ENCODE measurements around the gene C14orf180.

DNA sequence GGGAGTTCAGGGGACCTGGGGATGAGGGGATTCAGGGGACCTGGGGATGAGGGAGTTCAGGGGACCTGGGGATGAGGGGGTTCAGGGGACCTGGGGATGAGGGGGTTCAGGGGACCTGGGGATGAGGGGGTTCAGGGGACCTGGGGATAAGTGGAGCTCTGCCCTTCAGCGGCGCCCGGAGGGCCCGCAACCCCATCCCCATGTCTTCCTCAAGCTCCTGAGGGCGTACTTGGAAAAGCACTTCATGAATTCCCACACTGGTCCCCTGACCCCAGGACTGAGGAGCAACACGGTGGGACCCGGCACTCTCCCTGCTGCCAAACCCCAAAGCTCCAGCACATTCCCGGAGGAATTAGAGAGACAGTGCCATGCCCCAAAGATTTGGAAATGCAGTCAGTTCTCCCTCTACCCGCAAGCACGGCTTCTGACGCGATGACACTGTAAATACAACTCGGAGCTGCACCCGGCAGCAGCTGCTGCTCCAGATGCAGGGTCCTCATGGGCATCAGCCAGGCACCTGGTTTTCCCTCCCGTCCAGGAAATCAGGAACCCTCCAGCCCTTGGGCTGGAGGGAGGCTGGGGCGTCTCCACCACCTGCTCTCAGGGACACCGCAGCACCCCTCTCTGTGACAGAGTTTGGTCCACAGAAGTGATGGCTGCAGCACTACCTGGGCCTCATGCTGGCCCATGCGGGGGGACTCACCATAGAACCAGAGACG lies 32.8 kb upstream of the C14orf180 start:
- no peak for TF ChIP-seq CTCF (IDR thresholded peaks at IDR 0.05)
- TF ChIP-seq POLR2A (IDR thresholded peaks at IDR 0.05) = no peak

All from adrenal gland (tissue), 5 donors.